Measurements from ENCODE around the gene NELFE. TPM values are rescaled to one million over a fixed set of nuclear protein-coding genes. Genes with fewer than 3 reads are reported as not detected.

Gene NELFE
- total and polyA plus RNA-seq, 2 of the 13 experiments (the other 11 are each of a cell fraction or from before 2014, with no cell fraction given): 51.3 to 69.8 TPM

- TF ChIP-seq MLX (CRISPR knock-in tag; IDR thresholded peaks at IDR 0.05) (peak; percentile 80), SATB2 (CRISPR knock-in tag; IDR thresholded peaks at IDR 0.05) (0 out of 2 replicates have a peak, but pooled peaks have one; percentile 74), ZNF460 (CRISPR knock-in tag; IDR thresholded peaks at IDR 0.05; ENCODE audit: borderline replicate concordance) (no peak; the same call in 1 of the 2 replicates), ZNF24 (IDR thresholded peaks at IDR 0.05) (no peak), ZNF775 (CRISPR knock-in tag; IDR thresholded peaks at IDR 0.05; ENCODE audit: borderline replicate concordance) (no peak), MXD4 (CRISPR knock-in tag; IDR thresholded peaks at IDR 0.05) (peak; percentile 84; the same call in 1 of the 2 replicates), TBP (CRISPR knock-in tag; IDR thresholded peaks at IDR 0.05) (no peak), ZSCAN25 (CRISPR knock-in tag; IDR thresholded peaks at IDR 0.05) (peak; percentile 75; the same call in 1 of the 2 replicates), PLRG1 (conservative IDR thresholded peaks at IDR 0.05) (no peak), ZNF816 (CRISPR knock-in tag; IDR thresholded peaks at IDR 0.05; ENCODE audit: borderline replicate concordance) (0 out of 2 replicates have a peak, but pooled peaks have one; percentile 15), MBNL3 (CRISPR knock-in tag; conservative IDR thresholded peaks at IDR 0.05) (no peak), MEIS1 (CRISPR knock-in tag; IDR thresholded peaks at IDR 0.05; ENCODE audit: borderline replicate concordance) (0 out of 2 replicates have a peak, but pooled peaks have one; percentile 50), PRMT3 (CRISPR knock-in tag; IDR thresholded peaks at IDR 0.05; ENCODE audit: borderline replicate concordance, low read depth) (no peak; the same call in 1 of the 2 replicates), ZNF354B (CRISPR knock-in tag; IDR thresholded peaks at IDR 0.05) (no peak), CREB1 (IDR thresholded peaks at IDR 0.05) (peak; percentile 98), CREB1 (CRISPR knock-in tag; IDR thresholded peaks at IDR 0.05) (peak; percentile 100), ZNF235 (CRISPR knock-in tag; IDR thresholded peaks at IDR 0.05; ENCODE audit: borderline replicate concordance) (no peak), ZNF446 (CRISPR knock-in tag; IDR thresholded peaks at IDR 0.05) (peak; percentile 94), TOPORS (CRISPR knock-in tag; IDR thresholded peaks at IDR 0.05) (no peak; the same call in 1 of the 2 replicates), FOXK2 (IDR thresholded peaks at IDR 0.05) (peak; percentile 74; the same call in 1 of the 2 replicates), GTF2F1 (IDR thresholded peaks at IDR 0.05; ENCODE audit: low read length) (no peak), ZEB1 (IDR thresholded peaks at IDR 0.05; ENCODE audit: insufficient replicate concordance, low read depth) (peak; percentile 80), MED1 (CRISPR knock-in tag; IDR thresholded peaks at IDR 0.05) (peak; percentile 90), SPEN (CRISPR knock-in tag; IDR thresholded peaks at IDR 0.05; ENCODE audit: low read depth) (peak; percentile 99)
- TF ChIP-seq, protein P1, sequence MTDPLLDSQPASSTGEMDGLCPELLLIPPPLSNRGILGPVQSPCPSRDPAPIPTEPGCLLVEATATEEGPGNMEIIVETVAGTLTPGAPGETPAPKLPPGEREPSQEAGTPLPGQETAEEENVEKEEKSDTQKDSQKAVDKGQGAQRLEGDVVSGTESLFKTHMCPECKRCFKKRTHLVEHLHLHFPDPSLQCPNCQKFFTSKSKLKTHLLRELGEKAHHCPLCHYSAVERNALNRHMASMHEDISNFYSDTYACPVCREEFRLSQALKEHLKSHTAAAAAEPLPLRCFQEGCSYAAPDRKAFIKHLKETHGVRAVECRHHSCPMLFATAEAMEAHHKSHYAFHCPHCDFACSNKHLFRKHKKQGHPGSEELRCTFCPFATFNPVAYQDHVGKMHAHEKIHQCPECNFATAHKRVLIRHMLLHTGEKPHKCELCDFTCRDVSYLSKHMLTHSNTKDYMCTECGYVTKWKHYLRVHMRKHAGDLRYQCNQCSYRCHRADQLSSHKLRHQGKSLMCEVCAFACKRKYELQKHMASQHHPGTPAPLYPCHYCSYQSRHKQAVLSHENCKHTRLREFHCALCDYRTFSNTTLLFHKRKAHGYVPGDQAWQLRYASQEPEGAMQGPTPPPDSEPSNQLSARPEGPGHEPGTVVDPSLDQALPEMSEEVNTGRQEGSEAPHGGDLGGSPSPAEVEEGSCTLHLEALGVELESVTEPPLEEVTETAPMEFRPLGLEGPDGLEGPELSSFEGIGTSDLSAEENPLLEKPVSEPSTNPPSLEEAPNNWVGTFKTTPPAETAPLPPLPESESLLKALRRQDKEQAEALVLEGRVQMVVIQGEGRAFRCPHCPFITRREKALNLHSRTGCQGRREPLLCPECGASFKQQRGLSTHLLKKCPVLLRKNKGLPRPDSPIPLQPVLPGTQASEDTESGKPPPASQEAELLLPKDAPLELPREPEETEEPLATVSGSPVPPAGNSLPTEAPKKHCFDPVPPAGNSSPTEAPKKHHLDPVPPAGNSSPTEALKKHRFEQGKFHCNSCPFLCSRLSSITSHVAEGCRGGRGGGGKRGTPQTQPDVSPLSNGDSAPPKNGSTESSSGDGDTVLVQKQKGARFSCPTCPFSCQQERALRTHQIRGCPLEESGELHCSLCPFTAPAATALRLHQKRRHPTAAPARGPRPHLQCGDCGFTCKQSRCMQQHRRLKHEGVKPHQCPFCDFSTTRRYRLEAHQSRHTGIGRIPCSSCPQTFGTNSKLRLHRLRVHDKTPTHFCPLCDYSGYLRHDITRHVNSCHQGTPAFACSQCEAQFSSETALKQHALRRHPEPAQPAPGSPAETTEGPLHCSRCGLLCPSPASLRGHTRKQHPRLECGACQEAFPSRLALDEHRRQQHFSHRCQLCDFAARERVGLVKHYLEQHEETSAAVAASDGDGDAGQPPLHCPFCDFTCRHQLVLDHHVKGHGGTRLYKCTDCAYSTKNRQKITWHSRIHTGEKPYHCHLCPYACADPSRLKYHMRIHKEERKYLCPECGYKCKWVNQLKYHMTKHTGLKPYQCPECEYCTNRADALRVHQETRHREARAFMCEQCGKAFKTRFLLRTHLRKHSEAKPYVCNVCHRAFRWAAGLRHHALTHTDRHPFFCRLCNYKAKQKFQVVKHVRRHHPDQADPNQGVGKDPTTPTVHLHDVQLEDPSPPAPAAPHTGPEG (CRISPR knock-in tag; IDR thresholded peaks at IDR 0.05): peak; percentile 84; the same call in 1 of the 2 replicates
Measured at GRCh38 chr6:31958741-31959739, at the start of gene NELFE, which contains the start of gene SKIC2 (continued).
